Aorta (tissue), 5 donors: ENCODE measurements around the gene MYBPHL. TPM values are rescaled to one million over a fixed set of nuclear protein-coding genes. Genes with fewer than 3 reads are reported as not detected.
A peak's percentile ranks its signal among the peaks of the same experiment; 100 is the strongest.

Experiments
- ATAC-seq: fragments of 200-7000 bp; cut with Tn5 transposase; one replicate; pipeline ENCODE4 v1.9.1; 2022; ENCODE audit warnings: moderate library complexity; ENCODE audit not compliant: low FRiP score
- DNase-seq, 2 donors: peaks; one replicate each; pipeline ENCODE4 v3.0.0-alpha.2; 2020
- H3K27ac ChIP-seq, 2 donors: one replicate each; pipeline ENCODE4 v1.5.1; 2013; ENCODE audit warnings: low read length in 2 of 2, mild to moderate bottlenecking in 2 of 2, moderate library complexity in 2 of 2, control low read depth in 1 of 2, inconsistent platforms in 1 of 2, low read depth in 1 of 2
- H3K27me3 ChIP-seq, 2 donors: one replicate each; pipeline ENCODE4 v1.6.1; 2013; ENCODE audit warnings: control low read depth in 1 of 2, low read length in 1 of 2, mild to moderate bottlenecking in 1 of 2, moderate library complexity in 1 of 2; ENCODE audit not compliant: insufficient read depth in 2 of 2, control insufficient read depth in 1 of 2
- H3K36me3 ChIP-seq, 2 donors: one replicate each; pipeline ENCODE4 v1.6.1; 2013; ENCODE audit warnings: control low read depth in 1 of 2, low read length in 1 of 2, mild to moderate bottlenecking in 1 of 2; ENCODE audit not compliant: insufficient read depth in 2 of 2, control insufficient read depth in 1 of 2
- H3K4me1 ChIP-seq, 2 donors: one replicate each; pipeline ENCODE4 v1.6.1; 2013; ENCODE audit warnings: low read length in 2 of 2, control low read depth in 1 of 2, mild to moderate bottlenecking in 1 of 2, moderate library complexity in 1 of 2; ENCODE audit not compliant: insufficient read depth in 2 of 2, control insufficient read depth in 1 of 2
- H3K4me3 ChIP-seq, 2 donors: one replicate each; pipeline ENCODE4 v1.5.1; 2013; ENCODE audit warnings: low read length in 2 of 2, control low read depth in 1 of 2, mild to moderate bottlenecking in 1 of 2
- H3K9me3 ChIP-seq: one replicate; pipeline ENCODE4 v1.6.1; 2013; ENCODE audit warnings: mild to moderate bottlenecking, low read length; ENCODE audit not compliant: control insufficient read depth
- WGBS, 2 donors: extraction: QIAGEN DNeasy Blood & Tissue Kit; methylation state at CpG; one replicate each; pipeline ENCODE4 v1.1.7; 2013; 5-methylcytosine and 5-hydroxymethylcytosine counted together
- intact Hi-C, 2 donors: fragments of 100-400 bp; cut with DNase I; formaldehyde crosslinking; loops; one replicate each; pipeline versions ENCODE4 v1.14.2 to v1.15.0; 2022
- polyA plus RNA-seq, 2 donors: library from polyadenylated mRNA; stranded (reverse); fragments of 200-250 nt; gene quantifications; one replicate each; pipeline ENCODE4 v1.2.3, GENCODE V29; 2013
- total RNA-seq, 2 donors: library from RNA; stranded (reverse); fragmentation: NEBNext Ultra II Directional; extraction: Animal tissue kit (Norgen Biotek cat#: 25700); gene quantifications; one replicate each; pipeline ENCODE4 v1.2.1, GENCODE V29; 2021
- donor health status: healthy with polysubstance abuse.
- donor health status: Bipolar disorder and iron deficiency.
- donor health status: DM: no; HTN: no; CAD: no.
- donor health status: DM: no; HTN: no; CAD: no.
- donor health status: DM: yes; HTN: yes; CAD: no.

Gene MYBPHL
- total and polyA plus RNA-seq, 4 donors, result not detected

- Histone ChIP-seq H3K4me1 (no peaks in the 10 kb centered on the region), H3K9me3 (no peaks in the 10 kb centered on the region), H3K36me3 (no peaks in the 10 kb centered on the region), H3K27me3 (no peaks in the 10 kb centered on the region), H3K4me3 (no peak overlapping the region), H3K27ac (no peak overlapping the region)
- DNase-seq (no peak), ATAC-seq (no peak)
- WGBS, 2 donors, result 91 to 92% methylated on average over 16 of the region's 16 CpGs
- intact Hi-C loops, result loop anchor here in 1 of 2 donors (5.0 kb wide), 1 partner anchor 271 kb away; no protein-coding TSS in a partner anchor
Observed at GRCh38 chr1:109261006-109261405, 45.8 kb downstream of the MYBPHL start.

GRCh38 chr1:109259674-109260557, 46.9 kb downstream of the MYBPHL start:
- intact Hi-C loops, result loop anchor here in 1 of 2 donors (5.0 kb wide), 1 partner anchor 272 kb away; no protein-coding TSS in a partner anchor
- Histone ChIP-seq H3K4me1 (no peaks in the 10 kb centered on the region), H3K4me3 (no peak overlapping the region), H3K9me3 (no peaks in the 10 kb centered on the region), H3K27me3 (no peaks in the 10 kb centered on the region), H3K36me3 (no peaks in the 10 kb centered on the region), H3K27ac (no peak overlapping the region)
- DNase-seq, result no peak
- no peak for ATAC-seq
- 77 to 84% methylated on average over 7 of the region's 7 CpGs for WGBS, 2 donors

GRCh38 chr1:109258481-109259466, 48.0 kb downstream of the MYBPHL start:
- no peak for ATAC-seq
- peaks cover 0 to 4% of the 10 kb centered on the region in 2 donors for H3K4me1 ChIP-seq
- H3K36me3 ChIP-seq, result no peaks in the 10 kb centered on the region
- no peak overlapping the region for H3K4me3 ChIP-seq
- DNase-seq, result no peak
- WGBS, 2 donors, result 91% methylated on average over 68 to 69 of the region's 69 CpGs
- intact Hi-C loops, result no loop called here
- no peak overlapping the region for H3K27ac ChIP-seq
- no peaks in the 10 kb centered on the region for H3K9me3 ChIP-seq
- no peaks in the 10 kb centered on the region for H3K27me3 ChIP-seq

- WGBS, 2 donors, result 85 to 86% methylated on average over 15 of the region's 15 CpGs
- no peak for ATAC-seq
- Histone ChIP-seq H3K4me3 (no peak overlapping the region), H3K27ac (no peak overlapping the region), H3K36me3 (no peaks in the 10 kb centered on the region), H3K4me1 (peaks cover 0 to 4% of the 10 kb centered on the region in 2 donors), H3K9me3 (no peaks in the 10 kb centered on the region), H3K27me3 (no peaks in the 10 kb centered on the region)
- intact Hi-C loops, result no loop called here
- DNase-seq, result no peak
Observed at GRCh38 chr1:109257682-109258421, 49.0 kb downstream of the MYBPHL start.

GRCh38 chr1:109256971-109257681, 49.7 kb downstream of the MYBPHL start:
- Histone ChIP-seq H3K9me3 (no peaks in the 10 kb centered on the region), H3K4me3 (no peak overlapping the region), H3K4me1 (peaks cover 0 to 4% of the 10 kb centered on the region in 2 donors), H3K27ac (no peak overlapping the region), H3K36me3 (no peaks in the 10 kb centered on the region), H3K27me3 (no peaks in the 10 kb centered on the region)
- no peak for ATAC-seq
- 89 to 90% methylated on average over 5 of the region's 5 CpGs for WGBS, 2 donors
- DNase-seq, result peak in 1 of 2 donors; percentile 3
- intact Hi-C loops, result no loop called here

GRCh38 chr1:109256085-109256484, 50.7 kb downstream of the MYBPHL start:
- 86 to 93% methylated on average over 7 of the region's 7 CpGs for WGBS, 2 donors
- Histone ChIP-seq H3K27ac (no peak overlapping the region), H3K36me3 (no peaks in the 10 kb centered on the region), H3K9me3 (no peaks in the 10 kb centered on the region), H3K27me3 (no peaks in the 10 kb centered on the region), H3K4me1 (peaks cover 0 to 4% of the 10 kb centered on the region in 2 donors), H3K4me3 (no peak overlapping the region)
- intact Hi-C loops, result no loop called here
- peak in 1 of 2 donors; percentile 45 for DNase-seq
- ATAC-seq, result no peak

- intact Hi-C loops, result no loop called here
- Histone ChIP-seq H3K27me3 (no peaks in the 10 kb centered on the region), H3K4me1 (peaks cover 0 to 4% of the 10 kb centered on the region in 2 donors), H3K9me3 (no peaks in the 10 kb centered on the region), H3K27ac (no peak overlapping the region), H3K4me3 (no peak overlapping the region), H3K36me3 (no peaks in the 10 kb centered on the region)
- 95 to 98% methylated on average over 5 of the region's 5 CpGs for WGBS, 2 donors
- DNase-seq, result peak; percentile 38 to 65
- no peak for ATAC-seq
Observed at GRCh38 chr1:109255678-109256077, 51.1 kb downstream of the MYBPHL start.
